ENCODE measurements around the gene SERPINF2. TPM values are rescaled to one million over a fixed set of nuclear protein-coding genes. Genes with fewer than 3 reads are reported as not detected.
"Not testable (repeated sequence)": the region's sequence is repeated elsewhere in the genome, so short reads cannot be mapped to it uniquely, and the experiment has no call there.

The SERPINF2 gene
- total and polyA plus RNA-seq, 10 donors, result 1.6 to 7.9 (median 5.0) TPM

- H3K4me3 ChIP-seq; H3K27me3 ChIP-seq (replicated peaks in 1 of 7); intact Hi-C loops (cut with DNase I; ENCODE audit: low total_unique reads); DNase-seq; H3K9me3 ChIP-seq: not testable (repeated sequence)
- TF ChIP-seq POLR2AphosphoS5 (IDR thresholded peaks at IDR 0.05), result peak in 1 of 3 donors; percentile 13
- Histone ChIP-seq H3K27ac (peak overlapping the region in 7 of 8 donors; percentile 1 to 93 (median 61)), H3K4me1 (peaks cover 9 to 65% (median 28%) of the 10 kb centered on the region in 6 donors), H3K36me3 (peaks cover 0 to 73% (median 13%) of the 10 kb centered on the region in 6 donors)
- WGBS, 5 donors, result 79 to 85% (median 83%) methylated on average over 12 of the region's 12 CpGs
These were observed 30.5 kb downstream of the SERPINF2 start for GRCh38 chr17:1773000-1773695.

GRCh38 chr17:1773696-1774181 lies 31.1 kb downstream of the SERPINF2 start:
- DNase-seq, result no peak
- H3K27me3 ChIP-seq (replicated peaks in 1 of 7), result no peaks in the 10 kb centered on the region
- intact Hi-C loops (cut with DNase I; ENCODE audit: low total_unique reads), result no loop called here
- H3K4me1 ChIP-seq, result peaks cover 9 to 60% (median 28%) of the 10 kb centered on the region in 6 donors
- 52 to 68% (median 60%) methylated on average over 7 of the region's 7 CpGs for WGBS, 5 donors
- peak in 1 of 3 donors; percentile 57 for TF ChIP-seq POLR2AphosphoS5 (IDR thresholded peaks at IDR 0.05)
- no peak for TF ChIP-seq POLR2A (IDR thresholded peaks at IDR 0.05)
- no peak for TF ChIP-seq CTCF (IDR thresholded peaks at IDR 0.05 in 8 of 11, conservative IDR thresholded peaks at IDR 0.05 in 3 of 11)
- no peaks in the 10 kb centered on the region for H3K9me3 ChIP-seq
- peaks cover 0 to 79% (median 19%) of the 10 kb centered on the region in 6 donors for H3K36me3 ChIP-seq
- H3K27ac ChIP-seq, result peak overlapping the region in 7 of 8 donors; percentile 1 to 93 (median 61)
- no peak overlapping the region for H3K4me3 ChIP-seq

GRCh38 chr17:1774390-1775176 lies 31.9 kb downstream of the SERPINF2 start:
- H3K4me3 ChIP-seq, result no peak overlapping the region
- no peak for DNase-seq
- H3K27ac ChIP-seq, result peak overlapping the region in 5 of 8 donors; percentile 44 to 93 (median 72)
- intact Hi-C loops (cut with DNase I; ENCODE audit: low total_unique reads), result no loop called here
- H3K4me1 ChIP-seq, result peaks cover 9 to 52% (median 22%) of the 10 kb centered on the region in 6 donors
- no peaks in the 10 kb centered on the region for H3K9me3 ChIP-seq
- TF ChIP-seq CTCF (IDR thresholded peaks at IDR 0.05 in 8 of 11, conservative IDR thresholded peaks at IDR 0.05 in 3 of 11), result no peak
- no peak for TF ChIP-seq POLR2AphosphoS5 (IDR thresholded peaks at IDR 0.05)
- TF ChIP-seq POLR2A (IDR thresholded peaks at IDR 0.05), result no peak
- H3K27me3 ChIP-seq (replicated peaks in 1 of 7), result no peaks in the 10 kb centered on the region
- WGBS, 5 donors, result 92 to 96% (median 93%) methylated on average over 21 of the region's 21 CpGs
- peaks cover 0 to 83% (median 21%) of the 10 kb centered on the region in 6 donors for H3K36me3 ChIP-seq

GRCh38 chr17:1776328-1776727 lies 33.7 kb downstream of the SERPINF2 start:
- 86 to 92% (median 91%) methylated on average over 10 of the region's 10 CpGs for WGBS, 5 donors
- Histone ChIP-seq H3K9me3 (no peaks in the 10 kb centered on the region), H3K4me1 (peaks cover 4 to 41% (median 6%) of the 10 kb centered on the region in 6 donors), H3K36me3 (peaks cover 0 to 85% (median 24%) of the 10 kb centered on the region in 6 donors), H3K27me3 (replicated peaks in 1 of 7) (no peaks in the 10 kb centered on the region), H3K27ac (peak overlapping the region in 3 of 8 donors; percentile 5 to 93 (median 30)), H3K4me3 (no peak overlapping the region)
- no peak for TF ChIP-seq POLR2AphosphoS5 (IDR thresholded peaks at IDR 0.05)
- no peak for TF ChIP-seq CTCF (IDR thresholded peaks at IDR 0.05 in 8 of 11, conservative IDR thresholded peaks at IDR 0.05 in 3 of 11)
- no peak for TF ChIP-seq POLR2A (IDR thresholded peaks at IDR 0.05)
- intact Hi-C loops (cut with DNase I; ENCODE audit: low total_unique reads), result no loop called here
- no peak for DNase-seq

Data from spleen (tissue), 11 donors.